Measurements from ENCODE around the gene MAN2B2. TPM values are rescaled to one million over a fixed set of nuclear protein-coding genes. Genes with fewer than 3 reads are reported as not detected.

Gene MAN2B2
- total and polyA plus RNA-seq, 2 of the 4 experiments (the other 2 are of a cell fraction), result 13.4 to 34.1 TPM

DNA sequence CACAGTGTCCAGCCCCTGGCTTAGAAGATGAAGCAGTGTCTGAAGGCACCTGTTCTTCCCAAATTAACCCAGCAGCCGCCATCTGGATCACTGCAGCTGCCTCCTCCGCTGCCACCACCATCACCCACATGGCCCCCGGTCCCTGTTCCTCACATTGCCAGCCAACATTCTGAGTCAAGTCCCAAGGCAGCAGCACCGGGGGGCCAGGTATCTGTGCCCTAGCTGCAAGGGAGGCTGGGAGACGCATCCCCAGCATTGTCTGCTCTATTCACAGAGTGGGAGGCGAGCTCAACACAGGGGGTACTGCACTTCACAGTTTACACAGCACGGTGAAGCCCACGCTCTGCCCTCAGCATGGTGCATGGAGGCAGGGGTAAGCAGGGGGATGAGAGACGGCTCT, 42.3 kb upstream of the MAN2B2 start:
- POLR2A ChIA-PET (ENCODE audit: unreplicated experiment), result no interaction called here
- ATAC-seq (ENCODE audit: low read depth) (no peak), DNase-seq (no peak)
- Histone ChIP-seq H3K27me3 (ENCODE audit: control insufficient read depth, insufficient read depth, low read length) (peaks cover 1% of the 10 kb centered on the region; the same call in 1 of the 2 replicates), H3K4me3 (ENCODE audit: insufficient read depth, low read depth, low read length) (no peak overlapping the region), H2BK5ac (ENCODE audit: low read depth, low read length, poor library complexity, severe bottlenecking) (no peak overlapping the region), H3K79me1 (ENCODE audit: low read depth in 1 of 2, low read length in 2 of 2) (no peaks in the 10 kb centered on the region), H4K5ac (ENCODE audit: low read depth, low read length) (no peak overlapping the region), H4K91ac (ENCODE audit: insufficient read depth, low read depth, low read length) (no peak overlapping the region), H4K8ac (ENCODE audit: low read depth in 2 of 2, low read length in 2 of 2) (no peak overlapping the region), H3K14ac (replicated peaks; ENCODE audit: low read depth, low read length) (no peak overlapping the region), H3K4me1 (ENCODE audit: control insufficient read depth, insufficient read depth, low read length) (no peaks in the 10 kb centered on the region), H3K36me3 (ENCODE audit: control insufficient read depth, insufficient read depth, low read length) (no peaks in the 10 kb centered on the region), H2BK120ac (ENCODE audit: low read depth, low read length) (no peak overlapping the region), H4K20me1 (ENCODE audit: insufficient read depth, low read length) (no peaks in the 10 kb centered on the region), H3K9me1 (ENCODE audit: insufficient read depth, low read length) (no peaks in the 10 kb centered on the region), H2BK20ac (ENCODE audit: low read depth, low read length) (no peak overlapping the region), H3K27ac (ENCODE audit: insufficient read depth, low read length) (no peak overlapping the region), H2AK5ac (ENCODE audit: low read depth, low read length) (no peak overlapping the region), H3K9ac (ENCODE audit: low read depth, low read length) (no peak overlapping the region), H2BK15ac (ENCODE audit: low read depth, low read length) (no peak overlapping the region), H3K23ac (ENCODE audit: low read depth, low read length) (no peak overlapping the region), H3K4me2 (ENCODE audit: low read depth, low read length) (no peak overlapping the region), H3K4ac (ENCODE audit: low read depth, low read length) (no peak overlapping the region), H3K18ac (ENCODE audit: low read depth, low read length) (no peak overlapping the region), H2AFZ (replicated peaks; ENCODE audit: low read length, poor library complexity) (no peak overlapping the region), H3K9me3 (ENCODE audit: control insufficient read depth, insufficient read depth, low read length) (no peaks in the 10 kb centered on the region), H2AK9ac (replicated peaks; ENCODE audit: low read depth, low read length, poor library complexity) (no peak overlapping the region), H3K56ac (ENCODE audit: extremely low read depth, insufficient read depth, low read length) (no peak overlapping the region)
- intact Hi-C loops (cut with micrococcal nuclease) (no loop called here), dilution Hi-C loops (cut with HindIII; ENCODE audit: low sequenced_read_pairs, unreplicated experiment) (no loop called here), in situ Hi-C loops (cut with MboI; ENCODE audit: low sequenced_read_pairs) (no loop called here)
- CTCF ChIA-PET, result no interaction called here
- TF ChIP-seq MAFK (IDR thresholded peaks at IDR 0.05; ENCODE audit: low read depth, low read length), result no peak
- TF ChIP-seq CHD1 (IDR thresholded peaks at IDR 0.05; ENCODE audit: low read depth, low read length), result no peak
- no peak for TF ChIP-seq CEBPB (IDR thresholded peaks at IDR 0.05; ENCODE audit: low read depth, low read length)
- TF ChIP-seq, protein P1, sequence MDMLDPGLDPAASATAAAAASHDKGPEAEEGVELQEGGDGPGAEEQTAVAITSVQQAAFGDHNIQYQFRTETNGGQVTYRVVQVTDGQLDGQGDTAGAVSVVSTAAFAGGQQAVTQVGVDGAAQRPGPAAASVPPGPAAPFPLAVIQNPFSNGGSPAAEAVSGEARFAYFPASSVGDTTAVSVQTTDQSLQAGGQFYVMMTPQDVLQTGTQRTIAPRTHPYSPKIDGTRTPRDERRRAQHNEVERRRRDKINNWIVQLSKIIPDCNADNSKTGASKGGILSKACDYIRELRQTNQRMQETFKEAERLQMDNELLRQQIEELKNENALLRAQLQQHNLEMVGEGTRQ (IDR thresholded peaks at IDR 0.05; ENCODE audit: low read depth, low read length), result no peak
- TF ChIP-seq POLR2A (IDR thresholded peaks at IDR 0.05; ENCODE audit: low read depth, low read length), result no peak
- no peak for TF ChIP-seq SMC3 (IDR thresholded peaks at IDR 0.05; ENCODE audit: low read depth, low read length)
- no peak for TF ChIP-seq RCOR1 (IDR thresholded peaks at IDR 0.05; ENCODE audit: insufficient replicate concordance, low read length)
- TF ChIP-seq MAZ (IDR thresholded peaks at IDR 0.05; ENCODE audit: borderline replicate concordance, low read depth, low read length), result no peak
- no peak for TF ChIP-seq RFX5 (IDR thresholded peaks at IDR 0.05; ENCODE audit: low read depth, low read length)
- TF ChIP-seq BHLHE40 (IDR thresholded peaks at IDR 0.05; ENCODE audit: low read depth, low read length), result no peak
- no peak for TF ChIP-seq RAD21 (IDR thresholded peaks at IDR 0.05; ENCODE audit: low read length)
- TF ChIP-seq, protein P2, sequence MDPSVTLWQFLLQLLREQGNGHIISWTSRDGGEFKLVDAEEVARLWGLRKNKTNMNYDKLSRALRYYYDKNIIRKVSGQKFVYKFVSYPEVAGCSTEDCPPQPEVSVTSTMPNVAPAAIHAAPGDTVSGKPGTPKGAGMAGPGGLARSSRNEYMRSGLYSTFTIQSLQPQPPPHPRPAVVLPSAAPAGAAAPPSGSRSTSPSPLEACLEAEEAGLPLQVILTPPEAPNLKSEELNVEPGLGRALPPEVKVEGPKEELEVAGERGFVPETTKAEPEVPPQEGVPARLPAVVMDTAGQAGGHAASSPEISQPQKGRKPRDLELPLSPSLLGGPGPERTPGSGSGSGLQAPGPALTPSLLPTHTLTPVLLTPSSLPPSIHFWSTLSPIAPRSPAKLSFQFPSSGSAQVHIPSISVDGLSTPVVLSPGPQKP (IDR thresholded peaks at IDR 0.05; ENCODE audit: borderline replicate concordance, low read depth, low read length), result no peak
- TF ChIP-seq NFE2L2 (IDR thresholded peaks at IDR 0.05; ENCODE audit: low read depth, low read length), result no peak
- BruUV-seq (replicated peaks), result no TSS peak
- WGBS, 2 experiments (ENCODE audit: extremely low coverage in 2 of 2, insufficient read length in 1 of 2), result no CpG with 5 or more reads among the region's 9 CpGs

Data from IMR-90 (cell line).